ENCODE results near the gene COL6A2.

COL6A2 gene

DNA sequence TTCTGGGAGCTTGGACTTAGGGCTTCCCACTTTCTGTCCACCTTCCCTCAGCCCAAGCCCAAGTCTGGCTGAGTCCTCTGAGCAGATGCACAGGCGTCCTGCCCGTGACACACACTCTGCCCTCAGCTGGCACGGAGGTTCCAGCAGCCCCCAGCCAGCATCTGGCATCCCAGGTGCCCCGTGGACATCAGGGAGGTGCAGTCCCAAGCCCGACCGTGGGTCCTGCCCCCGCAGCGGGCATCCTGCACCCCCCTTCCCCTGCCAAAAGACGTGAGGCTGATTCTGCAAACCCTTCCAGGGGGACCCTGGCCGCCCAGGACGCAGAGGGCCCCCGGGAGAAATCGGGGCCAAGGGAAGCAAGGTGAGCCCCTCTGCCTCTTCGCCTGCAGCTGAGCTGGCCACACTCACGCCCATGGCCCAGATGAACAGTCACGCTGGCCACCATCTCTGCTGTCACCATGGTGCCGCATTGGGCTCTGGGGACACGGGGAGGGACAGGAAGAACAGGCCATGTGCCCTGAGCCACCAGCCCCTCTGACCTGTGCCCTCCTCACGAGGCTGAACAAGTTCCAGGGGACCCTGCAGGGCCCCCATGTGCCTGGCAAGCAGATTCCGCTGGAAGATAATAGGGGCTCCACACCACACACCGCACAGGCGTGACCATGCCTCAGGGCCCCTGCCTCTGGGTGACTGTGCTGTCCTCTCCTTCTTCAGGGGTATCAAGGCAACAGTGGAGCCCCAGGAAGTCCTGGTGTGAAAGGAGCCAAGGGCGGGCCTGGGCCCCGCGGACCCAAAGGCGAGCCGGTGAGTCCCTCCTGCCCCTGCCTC lies 20.6 kb downstream of the COL6A2 start:
- Mint-ChIP-seq H3K27ac (ENCODE audit: low read depth) (no peak overlapping the region), H3K36me3 (ENCODE audit: insufficient read depth) (peaks cover 20% of the 10 kb centered on the region), H3K9me3 (no peaks in the 10 kb centered on the region), H3K27me3 (no peaks in the 10 kb centered on the region), H3K4me3 (no peak overlapping the region), H3K4me1 (no peaks in the 10 kb centered on the region)
- ATAC-seq (replicated peaks; ENCODE audit: extremely low read depth, poor library complexity, severe bottlenecking) (no peak), DNase-seq (ENCODE audit: low spot score in 2 of 2) (no peak)

DNA sequence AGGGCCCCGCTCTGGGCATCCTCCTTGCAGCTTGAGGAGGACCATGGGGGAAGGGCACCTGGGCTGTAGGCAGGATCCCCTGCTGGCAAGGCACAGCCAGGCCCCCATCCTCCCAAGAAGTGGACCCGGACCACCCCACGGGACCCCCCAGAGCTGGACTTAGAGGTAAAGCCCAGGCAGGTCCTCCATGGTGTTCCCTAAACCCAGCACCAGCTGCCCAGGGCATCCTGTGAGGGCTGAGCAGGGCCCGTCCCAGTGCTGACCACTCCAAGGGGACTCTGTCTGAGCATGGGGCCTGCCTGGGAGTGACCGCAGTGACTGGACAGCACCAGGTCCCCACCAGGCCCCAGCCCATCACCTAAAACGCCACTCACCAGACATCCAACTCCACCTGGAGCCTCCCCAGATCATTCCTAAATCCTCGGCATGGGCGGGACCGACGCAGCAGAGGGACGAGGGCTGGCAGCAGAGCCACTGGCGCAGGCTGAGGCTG lies 21.3 kb downstream of the COL6A2 start:
- no peak for DNase-seq (ENCODE audit: low spot score in 2 of 2)
- no peak overlapping the region for H3K4me3 Mint-ChIP-seq
- H3K4me1 Mint-ChIP-seq, result no peaks in the 10 kb centered on the region
- ATAC-seq (replicated peaks; ENCODE audit: extremely low read depth, poor library complexity, severe bottlenecking), result no peak
- no peaks in the 10 kb centered on the region for H3K27me3 Mint-ChIP-seq
- no peaks in the 10 kb centered on the region for H3K9me3 Mint-ChIP-seq
- H3K36me3 Mint-ChIP-seq (ENCODE audit: insufficient read depth), result peaks cover 15% of the 10 kb centered on the region
- no peak overlapping the region for H3K27ac Mint-ChIP-seq (ENCODE audit: low read depth)

DNA sequence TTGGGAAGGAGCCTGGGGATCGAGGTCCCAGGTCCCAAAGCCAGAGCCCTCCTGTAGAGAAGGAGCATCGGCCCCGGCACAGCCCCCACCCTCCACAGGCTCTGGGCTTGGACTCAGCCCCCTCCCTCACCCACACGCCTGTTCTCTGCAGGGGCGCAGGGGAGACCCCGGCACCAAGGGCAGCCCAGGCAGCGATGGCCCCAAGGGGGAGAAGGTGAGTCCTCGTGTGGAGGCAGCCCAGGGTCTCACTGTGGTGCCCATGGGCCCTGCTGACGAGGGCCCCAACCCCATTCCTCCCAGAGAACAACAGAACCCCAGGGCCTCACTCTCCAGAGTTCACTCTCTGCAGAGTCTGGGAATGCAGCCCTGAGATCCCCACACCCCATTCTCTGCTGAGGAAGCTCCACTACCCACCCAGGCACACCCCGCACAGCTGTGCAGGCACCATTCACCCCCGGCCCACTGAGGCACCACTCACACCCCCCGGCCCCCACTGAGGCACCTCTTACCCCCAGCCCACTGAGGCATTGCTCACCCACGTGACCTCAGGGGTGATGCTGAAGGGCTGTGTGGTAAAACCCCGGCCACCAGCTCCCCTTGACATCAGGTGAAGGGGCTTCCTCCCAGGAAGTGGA lies 21.8 kb downstream of the COL6A2 start:
- Mint-ChIP-seq H3K9me3 (no peaks in the 10 kb centered on the region), H3K4me3 (no peak overlapping the region), H3K4me1 (no peaks in the 10 kb centered on the region), H3K36me3 (ENCODE audit: insufficient read depth) (peaks cover 15% of the 10 kb centered on the region), H3K27me3 (no peaks in the 10 kb centered on the region), H3K27ac (ENCODE audit: low read depth) (no peak overlapping the region)
- ATAC-seq (replicated peaks; ENCODE audit: extremely low read depth, poor library complexity, severe bottlenecking) (no peak), DNase-seq (ENCODE audit: low spot score in 2 of 2) (no peak)

DNA sequence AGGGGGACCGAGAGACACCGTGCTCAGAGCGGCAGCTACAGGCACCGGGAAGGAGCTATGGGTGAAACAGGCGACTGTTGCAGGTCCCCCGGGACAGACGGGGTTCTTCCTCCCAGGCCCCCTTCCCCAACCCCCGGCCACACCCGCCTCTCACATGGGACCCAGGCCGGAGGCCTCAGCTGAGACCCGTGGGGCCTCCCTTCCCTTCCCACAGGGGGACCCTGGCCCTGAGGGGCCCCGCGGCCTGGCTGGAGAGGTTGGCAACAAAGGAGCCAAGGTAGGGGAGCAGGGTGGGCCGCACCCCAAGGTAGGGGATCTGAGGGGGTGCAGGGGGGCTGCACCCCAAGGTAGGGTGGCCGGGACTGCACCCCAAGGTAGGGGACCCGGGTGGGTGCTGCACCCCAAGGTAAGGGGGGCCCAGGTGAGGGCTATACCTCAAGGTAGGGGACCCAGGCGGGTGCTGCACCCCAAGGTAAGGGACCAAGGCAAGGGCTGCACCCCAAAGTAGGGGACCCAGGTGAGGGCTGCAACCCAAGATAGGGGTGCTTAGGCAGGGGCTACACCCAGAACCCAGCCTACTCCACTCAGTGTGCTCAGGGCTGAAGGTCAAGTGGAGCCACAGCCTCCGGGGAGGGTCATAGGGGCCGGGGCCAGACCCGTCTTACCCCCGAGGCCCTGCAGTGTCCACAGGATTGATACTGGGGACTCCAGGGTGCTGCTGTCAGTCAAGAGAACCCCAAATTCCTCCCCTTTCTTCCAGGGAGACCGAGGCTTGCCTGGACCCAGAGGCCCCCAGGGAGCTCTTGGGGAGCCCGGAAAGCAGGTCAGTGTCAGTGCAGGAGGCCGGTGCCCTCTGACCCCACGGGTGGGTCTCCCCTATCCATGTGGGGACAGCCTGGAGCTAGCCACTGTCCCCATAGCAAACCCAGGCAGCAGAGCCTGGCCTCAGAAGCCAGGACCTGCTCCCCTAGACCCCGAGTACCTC lies 22.7 kb downstream of the COL6A2 start:
- no peak overlapping the region for H3K4me3 Mint-ChIP-seq
- no peak for DNase-seq (ENCODE audit: low spot score in 2 of 2)
- no peak overlapping the region for H3K27ac Mint-ChIP-seq (ENCODE audit: low read depth)
- no peaks in the 10 kb centered on the region for H3K27me3 Mint-ChIP-seq
- H3K9me3 Mint-ChIP-seq, result no peaks in the 10 kb centered on the region
- peaks cover 15% of the 10 kb centered on the region for H3K36me3 Mint-ChIP-seq (ENCODE audit: insufficient read depth)
- no peaks in the 10 kb centered on the region for H3K4me1 Mint-ChIP-seq
- ATAC-seq (replicated peaks; ENCODE audit: extremely low read depth, poor library complexity, severe bottlenecking), result no peak

DNA sequence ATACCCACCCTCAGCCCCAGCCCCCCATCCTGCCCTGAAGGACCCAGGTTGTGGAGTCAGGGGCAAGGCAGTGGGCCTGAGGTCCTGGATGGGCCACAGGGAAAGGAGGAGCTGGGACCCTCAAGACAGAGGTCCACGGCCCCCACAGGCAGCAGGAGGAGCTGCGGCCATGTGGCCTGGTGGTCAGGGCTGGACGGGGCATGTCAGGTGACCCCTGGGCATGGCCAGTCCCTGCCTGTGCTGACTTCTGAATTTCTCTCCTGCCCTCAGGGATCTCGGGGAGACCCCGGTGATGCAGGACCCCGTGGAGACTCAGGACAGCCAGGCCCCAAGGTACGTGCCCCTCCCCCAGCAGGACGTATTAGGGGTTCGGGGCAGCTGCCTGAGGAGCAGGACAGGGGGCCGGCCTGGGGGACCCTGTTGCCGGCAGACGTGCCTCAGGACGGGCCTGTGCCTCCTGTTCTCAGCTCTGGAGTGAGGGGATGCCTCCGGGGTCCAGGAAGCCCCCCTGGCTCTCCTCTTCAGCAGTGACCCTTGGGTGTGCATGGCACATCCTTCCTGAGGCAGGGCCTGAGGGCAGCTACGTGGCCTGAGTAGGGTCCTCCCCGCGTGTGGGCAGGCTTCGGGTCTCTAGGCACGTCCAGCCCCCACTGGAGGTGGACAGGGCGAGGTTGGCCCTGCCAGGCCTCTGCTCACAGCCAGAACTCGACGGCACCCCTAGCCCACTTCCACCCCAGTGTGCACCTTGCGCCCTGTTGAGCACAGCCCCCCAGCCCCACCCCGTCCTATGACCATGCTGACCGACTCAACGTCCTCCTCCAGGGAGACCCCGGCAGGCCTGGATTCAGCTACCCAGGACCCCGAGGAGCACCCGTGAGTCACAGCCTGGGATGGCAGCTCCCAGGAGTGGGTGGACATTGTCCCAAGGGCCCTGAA lies 23.6 kb downstream of the COL6A2 start:
- H3K27me3 Mint-ChIP-seq, result no peaks in the 10 kb centered on the region
- H3K36me3 Mint-ChIP-seq (ENCODE audit: insufficient read depth), result peaks cover 15% of the 10 kb centered on the region
- H3K9me3 Mint-ChIP-seq, result no peaks in the 10 kb centered on the region
- no peak for DNase-seq (ENCODE audit: low spot score in 2 of 2)
- H3K4me3 Mint-ChIP-seq, result no peak overlapping the region
- no peak overlapping the region for H3K27ac Mint-ChIP-seq (ENCODE audit: low read depth)
- ATAC-seq (replicated peaks; ENCODE audit: extremely low read depth, poor library complexity, severe bottlenecking), result no peak
- H3K4me1 Mint-ChIP-seq, result no peaks in the 10 kb centered on the region

DNA sequence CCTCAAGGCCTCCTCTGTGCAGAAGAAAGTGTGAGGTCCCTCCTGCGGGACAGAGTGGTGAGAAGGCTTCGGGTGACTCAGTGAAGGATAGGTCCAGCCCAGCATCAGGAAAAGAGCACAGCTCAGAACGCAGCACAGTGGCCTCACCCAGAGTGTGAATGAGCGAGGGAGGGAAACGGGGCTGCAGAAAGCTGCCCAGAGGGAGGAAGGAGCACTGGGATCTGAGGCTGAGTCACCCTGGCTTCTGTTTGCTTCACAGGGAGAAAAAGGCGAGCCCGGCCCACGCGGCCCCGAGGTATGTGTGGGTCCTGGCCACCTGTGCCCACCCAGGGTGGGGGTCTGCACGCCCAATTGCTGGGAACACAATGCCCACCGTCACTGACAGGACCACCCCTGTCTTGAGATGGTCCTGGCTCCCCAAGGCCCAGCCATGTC lies 24.3 kb downstream of the COL6A2 start:
- Mint-ChIP-seq H3K36me3 (ENCODE audit: insufficient read depth) (peaks cover 13% of the 10 kb centered on the region), H3K4me3 (no peak overlapping the region), H3K27ac (ENCODE audit: low read depth) (no peak overlapping the region), H3K9me3 (no peaks in the 10 kb centered on the region), H3K27me3 (no peaks in the 10 kb centered on the region), H3K4me1 (no peaks in the 10 kb centered on the region)
- no peak for DNase-seq (ENCODE audit: low spot score in 2 of 2)
- ATAC-seq (replicated peaks; ENCODE audit: extremely low read depth, poor library complexity, severe bottlenecking), result no peak

DNA sequence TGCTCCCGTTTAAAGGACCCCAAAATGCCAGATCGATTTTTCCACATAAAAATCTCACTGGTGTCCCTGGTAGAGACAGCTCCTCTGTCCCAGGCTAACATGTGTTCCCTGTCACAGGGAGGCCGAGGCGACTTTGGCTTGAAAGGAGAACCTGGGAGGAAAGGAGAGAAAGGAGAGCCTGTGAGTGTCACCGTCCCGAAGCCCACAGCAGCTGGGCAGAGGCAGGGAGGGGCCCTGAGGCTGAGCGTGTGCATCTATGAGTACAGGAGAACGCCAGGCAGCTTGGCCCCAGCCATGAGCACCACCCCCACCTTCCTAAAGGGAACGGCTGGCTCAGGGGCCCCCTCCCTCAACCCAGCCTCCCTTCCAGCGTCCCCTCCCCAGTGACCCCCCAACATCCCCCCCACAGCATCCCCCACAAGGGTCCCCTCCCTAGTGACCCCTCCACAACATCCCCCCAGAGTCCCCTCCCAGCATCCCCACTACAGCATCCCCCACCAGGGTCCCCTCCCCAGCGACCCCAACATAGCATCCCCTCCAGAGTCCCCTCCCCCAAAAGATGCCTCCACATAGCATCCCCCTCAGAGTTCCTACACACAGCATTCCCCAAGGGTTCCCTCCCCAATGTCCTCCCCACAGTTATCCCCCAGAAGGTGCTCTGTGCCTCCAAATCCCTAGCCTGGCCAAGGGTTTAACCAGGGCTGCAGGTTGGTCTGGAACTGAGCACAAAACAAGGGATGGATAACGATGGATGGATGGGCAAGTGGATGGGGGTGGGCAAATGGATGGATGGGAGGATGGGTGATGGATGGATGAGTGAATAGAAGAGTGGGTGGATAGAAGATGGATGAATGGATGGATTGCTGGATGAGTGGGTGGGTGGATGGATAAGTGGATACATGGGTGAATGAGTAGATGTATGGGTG lies 25.1 kb downstream of the COL6A2 start:
- DNase-seq (ENCODE audit: low spot score in 2 of 2), result no peak
- no peaks in the 10 kb centered on the region for H3K9me3 Mint-ChIP-seq
- H3K27me3 Mint-ChIP-seq, result no peaks in the 10 kb centered on the region
- ATAC-seq (replicated peaks; ENCODE audit: extremely low read depth, poor library complexity, severe bottlenecking), result no peak
- peaks cover 17% of the 10 kb centered on the region for H3K36me3 Mint-ChIP-seq (ENCODE audit: insufficient read depth)
- no peaks in the 10 kb centered on the region for H3K4me1 Mint-ChIP-seq
- H3K4me3 Mint-ChIP-seq, result no peak overlapping the region
- H3K27ac Mint-ChIP-seq (ENCODE audit: low read depth), result no peak overlapping the region

DNA sequence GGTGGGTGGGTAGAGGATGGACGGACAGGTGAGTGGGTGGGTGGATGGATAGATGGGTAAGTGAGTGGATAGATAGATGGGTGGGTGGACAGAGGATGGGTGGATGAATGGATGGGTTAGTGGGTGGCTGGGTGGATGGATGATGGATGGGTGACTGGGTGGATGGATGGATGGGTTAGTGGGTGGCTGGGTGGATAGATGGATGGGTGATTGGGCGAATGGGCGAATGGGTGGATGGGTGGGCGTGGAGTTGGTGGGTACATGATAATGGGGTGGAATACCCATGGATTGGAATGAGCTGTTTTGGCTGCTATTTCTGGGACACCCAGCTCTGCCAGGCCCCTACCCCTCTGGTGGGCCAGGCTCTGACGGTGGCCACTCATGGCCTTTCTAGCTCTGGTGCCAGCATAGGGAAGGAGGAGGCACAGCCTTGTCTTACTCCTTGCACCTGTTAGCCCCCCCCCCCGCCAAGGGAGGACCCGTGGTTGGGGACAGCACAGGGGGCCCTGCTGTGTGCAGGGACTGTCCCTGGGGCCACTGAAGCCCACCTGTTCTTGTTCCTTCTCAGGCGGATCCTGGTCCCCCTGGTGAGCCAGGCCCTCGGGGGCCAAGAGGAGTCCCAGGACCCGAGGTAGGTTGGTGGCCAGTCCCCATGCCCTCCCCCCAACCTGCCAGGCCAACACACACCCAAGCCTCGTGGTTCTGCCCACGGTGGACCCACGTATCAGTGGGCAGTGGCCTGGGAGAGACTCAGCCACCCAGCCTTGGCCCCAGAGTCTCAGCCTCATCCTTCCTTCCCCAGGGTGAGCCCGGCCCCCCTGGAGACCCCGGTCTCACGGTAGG lies 26.4 kb downstream of the COL6A2 start:
- ATAC-seq (replicated peaks; ENCODE audit: extremely low read depth, poor library complexity, severe bottlenecking) (no peak), DNase-seq (ENCODE audit: low spot score in 2 of 2) (no peak)
- no peaks in the 10 kb centered on the region for H3K4me1 Mint-ChIP-seq
- H3K27ac Mint-ChIP-seq (ENCODE audit: low read depth), result no peak overlapping the region
- peaks cover 17% of the 10 kb centered on the region for H3K36me3 Mint-ChIP-seq (ENCODE audit: insufficient read depth)
- no peak overlapping the region for H3K4me3 Mint-ChIP-seq
- no peaks in the 10 kb centered on the region for H3K9me3 Mint-ChIP-seq
- no peaks in the 10 kb centered on the region for H3K27me3 Mint-ChIP-seq

DNA sequence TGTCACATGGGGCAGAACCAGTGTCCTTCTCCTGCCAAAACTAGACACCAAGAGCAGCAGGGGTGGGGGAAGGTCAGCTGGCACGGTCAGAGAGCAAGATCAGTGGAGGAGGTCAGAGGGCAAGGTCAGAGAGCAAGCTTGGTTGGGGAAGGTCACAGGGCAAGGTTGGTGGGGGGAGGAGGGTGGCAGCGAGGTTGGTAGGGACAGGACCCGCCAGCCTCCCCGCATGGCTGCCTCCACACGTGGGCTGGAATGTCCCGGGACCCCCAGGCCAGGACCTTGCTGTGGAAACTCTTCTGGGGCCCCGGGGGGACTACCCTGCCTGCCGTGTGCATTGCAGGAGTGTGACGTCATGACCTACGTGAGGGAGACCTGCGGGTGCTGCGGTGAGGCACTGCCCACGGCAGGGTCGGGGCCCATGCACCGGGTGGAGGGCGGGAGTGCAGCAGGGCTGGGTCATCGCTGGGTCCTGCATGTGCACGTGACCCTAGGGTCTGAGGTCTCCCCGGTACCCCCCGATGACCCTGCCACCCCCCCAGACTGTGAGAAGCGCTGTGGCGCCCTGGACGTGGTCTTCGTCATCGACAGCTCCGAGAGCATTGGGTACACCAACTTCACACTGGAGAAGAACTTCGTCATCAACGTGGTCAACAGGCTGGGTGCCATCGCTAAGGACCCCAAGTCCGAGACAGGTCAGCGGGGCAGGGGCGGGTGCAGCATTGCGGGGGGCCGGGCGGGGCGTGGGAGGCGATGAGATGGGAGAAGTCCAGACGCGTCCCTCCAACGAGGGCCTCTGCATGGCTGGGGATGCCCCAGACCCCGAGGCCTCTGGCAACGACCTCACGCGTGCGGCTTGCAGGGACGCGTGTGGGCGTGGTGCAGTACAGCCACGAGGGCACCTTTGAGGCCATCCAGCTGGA lies 27.3 kb downstream of the COL6A2 start:
- DNase-seq (ENCODE audit: low spot score in 2 of 2), result no peak
- H3K27ac Mint-ChIP-seq (ENCODE audit: low read depth), result no peak overlapping the region
- no peak overlapping the region for H3K4me3 Mint-ChIP-seq
- no peaks in the 10 kb centered on the region for H3K27me3 Mint-ChIP-seq
- no peak for ATAC-seq (replicated peaks; ENCODE audit: extremely low read depth, poor library complexity, severe bottlenecking)
- H3K4me1 Mint-ChIP-seq, result no peaks in the 10 kb centered on the region
- no peaks in the 10 kb centered on the region for H3K9me3 Mint-ChIP-seq
- peaks cover 21% of the 10 kb centered on the region for H3K36me3 Mint-ChIP-seq (ENCODE audit: insufficient read depth)

DNA sequence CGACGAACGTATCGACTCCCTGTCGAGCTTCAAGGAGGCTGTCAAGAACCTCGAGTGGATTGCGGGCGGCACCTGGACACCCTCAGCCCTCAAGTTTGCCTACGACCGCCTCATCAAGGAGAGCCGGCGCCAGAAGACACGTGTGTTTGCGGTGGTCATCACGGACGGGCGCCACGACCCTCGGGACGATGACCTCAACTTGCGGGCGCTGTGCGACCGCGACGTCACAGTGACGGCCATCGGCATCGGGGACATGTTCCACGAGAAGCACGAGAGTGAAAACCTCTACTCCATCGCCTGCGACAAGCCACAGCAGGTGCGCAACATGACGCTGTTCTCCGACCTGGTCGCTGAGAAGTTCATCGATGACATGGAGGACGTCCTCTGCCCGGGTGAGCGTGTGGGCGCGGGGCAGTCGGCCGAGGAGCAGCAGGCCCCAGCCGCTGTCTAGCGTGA lies 28.0 kb downstream of the COL6A2 start:
- Mint-ChIP-seq H3K27ac (ENCODE audit: low read depth) (no peak overlapping the region), H3K27me3 (no peaks in the 10 kb centered on the region), H3K4me1 (no peaks in the 10 kb centered on the region), H3K9me3 (no peaks in the 10 kb centered on the region), H3K4me3 (no peak overlapping the region), H3K36me3 (ENCODE audit: insufficient read depth) (peaks cover 19% of the 10 kb centered on the region)
- DNase-seq (ENCODE audit: low spot score in 2 of 2), result no peak
- no peak for ATAC-seq (replicated peaks; ENCODE audit: extremely low read depth, poor library complexity, severe bottlenecking)

Data from central memory CD8-positive, alpha-beta T cell (primary cell).